Measurements from ENCODE around the gene ITIH1.
A peak's percentile ranks its signal among the peaks of the same experiment; 100 is the strongest.

ITIH1 gene

DNA sequence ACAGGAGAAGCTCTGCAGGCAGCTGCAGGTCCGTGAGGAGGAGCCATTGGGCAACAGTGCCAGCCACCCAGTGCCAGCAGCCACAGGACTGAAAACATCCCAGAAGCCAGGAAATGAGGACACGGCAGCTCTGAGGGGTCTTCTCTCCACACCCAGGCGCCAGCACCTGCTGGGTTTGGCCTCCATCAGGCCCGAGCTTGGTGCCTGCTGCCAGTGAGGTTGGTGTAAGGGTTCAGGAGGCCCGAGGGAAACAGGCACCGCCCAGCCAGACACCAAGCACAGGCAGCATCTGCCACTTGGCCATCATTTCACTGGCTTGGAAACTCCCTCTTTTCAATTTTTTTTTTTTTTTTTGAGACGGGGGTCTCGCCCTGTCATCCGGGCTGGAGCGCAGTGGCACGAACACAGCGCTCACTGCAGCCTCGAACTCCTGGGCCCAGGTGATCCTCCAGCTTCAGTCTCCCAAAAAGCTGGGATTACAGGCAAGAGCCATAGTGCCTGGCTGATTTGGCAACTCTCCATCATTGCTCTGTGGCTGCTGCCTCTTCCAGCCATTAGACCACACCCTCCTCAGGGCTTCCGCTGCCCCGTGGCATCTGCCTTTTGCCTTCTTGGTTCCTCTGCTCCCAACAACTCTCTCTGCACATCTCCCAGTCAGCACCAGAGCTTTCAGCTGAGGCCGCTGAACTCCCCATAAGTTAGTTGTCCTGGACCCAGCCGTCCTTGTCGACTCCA lies 15.7 kb downstream of the ITIH1 start:
- DNase-seq (ENCODE audit: low read depth) = no peak
- Histone ChIP-seq H3K4me1 (ENCODE audit: control insufficient read depth, insufficient read depth, low read length) (no peaks in the 10 kb centered on the region), H3K36me3 (ENCODE audit: control insufficient read depth, insufficient read depth, low read length, severe bottlenecking) (peaks cover 3% of the 10 kb centered on the region), H3K9me3 (ENCODE audit: control insufficient read depth, low read length) (no peaks in the 10 kb centered on the region), H3K27me3 (replicated peaks; ENCODE audit: control insufficient read depth, insufficient read depth, low read length) (peaks cover 4% of the 10 kb centered on the region), H3K9ac (ENCODE audit: low read length) (no peak overlapping the region), H3K4me3 (ENCODE audit: low read length) (no peak overlapping the region)

DNA sequence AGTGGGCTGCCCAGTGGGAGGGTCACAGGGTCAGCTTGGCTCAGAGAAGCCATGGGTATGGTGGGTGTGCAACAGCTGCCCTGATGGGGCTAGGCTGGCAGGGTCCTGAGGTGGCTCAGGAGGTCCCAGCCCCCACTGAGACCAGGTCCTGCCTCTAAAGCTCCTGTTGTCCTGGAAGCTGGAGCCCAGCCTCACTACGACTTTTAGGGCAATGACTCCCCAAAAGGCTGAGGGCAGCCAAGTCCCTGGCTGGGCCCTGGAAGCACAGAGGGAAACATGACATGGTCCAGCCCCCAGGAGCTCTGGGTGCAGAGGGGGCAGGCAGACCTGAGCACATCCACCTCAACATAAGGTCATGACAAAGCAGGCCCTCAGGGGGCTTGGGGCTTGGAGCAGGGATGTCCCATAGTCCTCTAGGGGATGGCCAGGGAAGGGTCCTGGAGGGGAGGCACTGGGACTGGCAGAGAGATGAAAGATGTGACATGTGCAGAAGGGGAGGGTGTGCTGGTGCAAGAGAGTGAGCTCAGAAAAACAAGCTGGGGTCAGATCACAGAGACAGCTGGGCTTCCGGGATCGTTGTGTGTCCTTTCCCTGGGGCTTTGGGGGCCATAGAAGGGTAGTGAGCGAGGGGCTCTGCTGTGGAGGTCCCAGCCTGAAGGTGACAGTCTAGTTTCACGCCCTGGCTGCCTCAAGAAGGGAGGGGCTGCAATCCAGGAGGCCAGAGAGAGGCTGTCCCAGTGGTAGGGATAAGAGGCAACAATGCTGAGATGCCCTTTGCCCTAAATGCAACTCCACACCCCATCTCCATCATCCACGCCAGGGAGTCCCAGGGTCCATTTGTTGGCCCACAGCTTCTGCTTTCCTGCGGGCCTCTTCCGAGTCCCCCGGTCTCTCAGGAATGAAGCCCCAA lies 16.6 kb downstream of the ITIH1 start:
- DNase-seq (ENCODE audit: low read depth) = no peak
- H3K36me3 ChIP-seq (ENCODE audit: control insufficient read depth, insufficient read depth, low read length, severe bottlenecking) = peaks cover 3% of the 10 kb centered on the region
- no peaks in the 10 kb centered on the region for H3K9me3 ChIP-seq (ENCODE audit: control insufficient read depth, low read length)
- no peak overlapping the region for H3K9ac ChIP-seq (ENCODE audit: low read length)
- H3K4me1 ChIP-seq (ENCODE audit: control insufficient read depth, insufficient read depth, low read length) = peaks cover 5% of the 10 kb centered on the region
- peaks cover 4% of the 10 kb centered on the region for H3K27me3 ChIP-seq (replicated peaks; ENCODE audit: control insufficient read depth, insufficient read depth, low read length)
- no peak overlapping the region for H3K4me3 ChIP-seq (ENCODE audit: low read length)

DNA sequence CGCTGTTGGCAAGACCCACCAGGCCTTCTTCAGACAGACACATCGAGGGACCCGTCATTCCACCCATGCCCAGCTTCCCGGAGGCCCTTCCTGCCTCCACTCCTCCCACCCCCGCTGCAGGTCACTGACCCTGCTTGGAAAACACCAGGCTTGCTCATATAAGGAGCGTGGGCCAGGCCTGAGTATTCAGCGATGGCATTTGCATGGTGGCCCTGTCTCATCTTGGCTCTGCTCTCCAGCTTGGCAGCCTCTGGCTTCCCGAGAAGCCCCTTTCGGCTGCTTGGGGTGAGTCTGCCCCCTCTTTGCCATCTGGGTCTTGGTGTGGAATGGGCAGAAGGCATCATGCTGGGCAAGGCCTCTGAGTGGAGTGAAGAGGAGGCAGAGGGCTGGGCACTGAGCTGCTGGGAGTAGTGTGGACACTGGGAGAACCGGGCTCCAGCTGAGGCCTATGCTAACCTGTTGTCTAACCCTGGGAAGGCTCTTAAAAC lies 17.3 kb downstream of the ITIH1 start, which contains the start of gene ITIH3:
Gene ITIH3, plus strand, starts transcription at position 185 of the 488 bp plus-strand sequence. Its CDS starts 8 bp downstream, at position 193.
- H3K27me3 ChIP-seq (replicated peaks; ENCODE audit: control insufficient read depth, insufficient read depth, low read length) = peaks cover 4% of the 10 kb centered on the region
- H3K9me3 ChIP-seq (ENCODE audit: control insufficient read depth, low read length) = no peaks in the 10 kb centered on the region
- no peak within 1 kb of the TSS for H3K4me3 ChIP-seq (ENCODE audit: low read length)
- DNase-seq (ENCODE audit: low read depth) = no peak
- H3K4me1 ChIP-seq (ENCODE audit: control insufficient read depth, insufficient read depth, low read length) = peaks cover 8% of the 10 kb centered on the region
- H3K9ac ChIP-seq (ENCODE audit: low read length) = no peak within 1 kb of the TSS
- peaks cover 3% of the 10 kb centered on the region for H3K36me3 ChIP-seq (ENCODE audit: control insufficient read depth, insufficient read depth, low read length, severe bottlenecking)

DNA sequence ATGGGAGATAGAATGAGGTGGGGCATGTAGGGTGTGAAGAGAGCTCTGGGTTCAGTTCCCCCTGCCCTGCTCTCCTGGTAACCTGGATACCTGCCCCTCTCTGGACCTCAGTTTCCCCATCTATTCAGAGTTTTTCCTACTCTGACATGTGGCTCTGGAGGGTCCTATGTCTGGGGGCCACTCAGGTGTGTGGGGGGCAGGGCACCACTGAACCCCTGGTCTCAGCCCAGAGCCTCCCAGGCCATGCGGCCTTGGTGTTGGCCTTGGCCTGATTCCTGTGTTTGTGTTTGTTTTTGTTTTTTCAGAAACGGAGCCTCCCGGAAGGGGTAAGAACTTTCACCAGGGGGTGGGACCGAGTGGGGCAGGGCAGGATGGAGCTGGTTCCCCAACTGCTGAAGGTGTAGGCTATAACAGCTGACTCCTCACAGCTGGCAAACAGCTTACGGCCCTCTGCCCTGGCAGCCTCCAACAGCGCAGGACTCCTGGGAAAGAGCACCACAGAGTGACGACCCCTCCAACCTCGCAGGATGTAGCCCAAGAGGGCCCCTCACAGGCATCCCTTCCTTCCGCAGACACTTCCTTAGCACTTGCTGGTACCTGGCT lies 18.0 kb downstream of the ITIH1 start:
- no peak overlapping the region for H3K4me3 ChIP-seq (ENCODE audit: low read length)
- peaks cover 16% of the 10 kb centered on the region for H3K4me1 ChIP-seq (ENCODE audit: control insufficient read depth, insufficient read depth, low read length)
- H3K27me3 ChIP-seq (replicated peaks; ENCODE audit: control insufficient read depth, insufficient read depth, low read length) = peaks cover 4% of the 10 kb centered on the region
- DNase-seq (ENCODE audit: low read depth) = no peak
- H3K9ac ChIP-seq (ENCODE audit: low read length) = no peak overlapping the region
- H3K9me3 ChIP-seq (ENCODE audit: control insufficient read depth, low read length) = no peaks in the 10 kb centered on the region
- H3K36me3 ChIP-seq (ENCODE audit: control insufficient read depth, insufficient read depth, low read length, severe bottlenecking) = no peaks in the 10 kb centered on the region

DNA sequence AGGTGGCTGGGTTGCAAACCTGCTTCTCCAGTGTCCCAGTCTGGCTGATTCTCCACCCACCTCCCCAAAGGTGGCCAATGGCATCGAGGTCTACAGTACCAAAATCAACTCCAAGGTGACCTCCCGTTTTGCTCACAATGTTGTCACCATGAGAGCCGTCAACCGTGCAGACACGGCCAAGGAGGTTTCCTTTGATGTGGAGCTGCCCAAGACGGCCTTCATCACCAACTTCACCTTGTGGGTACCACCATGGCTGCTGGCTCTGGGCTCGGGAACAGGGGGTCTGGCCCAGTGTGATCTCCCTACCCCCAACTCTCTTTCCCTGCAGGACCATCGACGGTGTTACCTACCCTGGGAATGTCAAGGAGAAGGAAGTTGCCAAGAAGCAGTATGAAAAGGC lies 19.0 kb downstream of the ITIH1 start:
- peaks cover 4% of the 10 kb centered on the region for H3K27me3 ChIP-seq (replicated peaks; ENCODE audit: control insufficient read depth, insufficient read depth, low read length)
- no peaks in the 10 kb centered on the region for H3K9me3 ChIP-seq (ENCODE audit: control insufficient read depth, low read length)
- no peak for DNase-seq (ENCODE audit: low read depth)
- peaks cover 17% of the 10 kb centered on the region for H3K4me1 ChIP-seq (ENCODE audit: control insufficient read depth, insufficient read depth, low read length)
- no peaks in the 10 kb centered on the region for H3K36me3 ChIP-seq (ENCODE audit: control insufficient read depth, insufficient read depth, low read length, severe bottlenecking)
- H3K4me3 ChIP-seq (ENCODE audit: low read length) = no peak overlapping the region
- no peak overlapping the region for H3K9ac ChIP-seq (ENCODE audit: low read length)

DNA sequence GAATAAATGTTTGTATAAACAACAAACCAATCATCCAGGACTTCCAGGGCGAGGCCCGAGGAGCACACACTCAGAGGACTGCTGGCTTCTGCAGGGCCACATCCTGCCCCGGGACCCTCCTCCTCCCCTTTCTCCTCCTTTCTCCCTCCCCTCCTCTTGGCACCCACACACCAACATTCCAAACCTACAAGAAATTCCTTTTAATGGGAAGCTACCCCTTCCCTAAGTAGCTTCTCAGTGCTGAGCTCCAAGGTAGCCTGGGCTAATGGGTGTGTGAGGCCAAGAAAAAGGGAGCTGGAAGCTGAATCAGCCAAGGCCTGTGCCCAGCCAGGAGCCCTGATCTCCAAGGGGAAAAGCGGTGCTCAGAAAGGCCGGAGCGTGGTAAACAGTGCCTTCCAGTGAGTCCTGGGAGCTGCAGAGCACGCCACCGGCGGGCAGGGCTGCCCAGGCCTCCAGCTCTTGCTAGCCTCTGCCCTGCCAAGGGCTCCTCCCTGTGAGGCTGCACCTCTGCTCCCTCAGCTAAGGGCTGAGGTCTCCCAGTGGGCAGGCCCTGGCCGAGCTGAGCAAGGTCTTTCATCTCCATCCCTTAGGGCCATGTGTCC lies 21.1 kb downstream of the ITIH1 start:
- Histone ChIP-seq H3K4me3 (ENCODE audit: low read length) (no peak overlapping the region), H3K27me3 (replicated peaks; ENCODE audit: control insufficient read depth, insufficient read depth, low read length) (peaks cover 4% of the 10 kb centered on the region), H3K9me3 (ENCODE audit: control insufficient read depth, low read length) (no peaks in the 10 kb centered on the region), H3K36me3 (ENCODE audit: control insufficient read depth, insufficient read depth, low read length, severe bottlenecking) (no peaks in the 10 kb centered on the region), H3K4me1 (ENCODE audit: control insufficient read depth, insufficient read depth, low read length) (peaks cover 25% of the 10 kb centered on the region), H3K9ac (ENCODE audit: low read length) (no peak overlapping the region)
- no peak for DNase-seq (ENCODE audit: low read depth)

DNA sequence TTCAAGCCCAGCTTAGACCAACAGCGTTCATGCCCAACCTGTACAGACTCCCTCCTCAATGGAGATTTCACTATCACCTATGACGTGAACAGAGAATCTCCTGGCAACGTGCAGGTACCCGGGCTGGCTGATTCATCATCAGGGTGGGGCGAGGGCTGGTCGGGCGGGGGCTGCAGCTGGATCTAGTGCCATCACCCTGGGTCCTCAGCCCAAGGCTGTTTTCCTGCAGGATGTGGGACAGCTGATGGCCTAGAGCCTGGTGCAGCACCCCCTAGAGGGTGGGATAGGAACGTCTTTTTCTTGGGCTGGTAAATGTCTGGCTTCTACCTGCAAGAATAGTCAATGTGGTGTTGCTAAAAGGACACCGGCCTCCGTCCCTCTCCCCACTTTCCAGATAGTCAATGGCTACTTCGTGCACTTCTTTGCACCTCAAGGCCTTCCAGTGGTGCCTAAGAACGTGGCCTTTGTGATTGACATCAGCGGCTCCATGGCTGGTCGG lies 21.6 kb downstream of the ITIH1 start:
- peaks cover 4% of the 10 kb centered on the region for H3K27me3 ChIP-seq (replicated peaks; ENCODE audit: control insufficient read depth, insufficient read depth, low read length)

DNA sequence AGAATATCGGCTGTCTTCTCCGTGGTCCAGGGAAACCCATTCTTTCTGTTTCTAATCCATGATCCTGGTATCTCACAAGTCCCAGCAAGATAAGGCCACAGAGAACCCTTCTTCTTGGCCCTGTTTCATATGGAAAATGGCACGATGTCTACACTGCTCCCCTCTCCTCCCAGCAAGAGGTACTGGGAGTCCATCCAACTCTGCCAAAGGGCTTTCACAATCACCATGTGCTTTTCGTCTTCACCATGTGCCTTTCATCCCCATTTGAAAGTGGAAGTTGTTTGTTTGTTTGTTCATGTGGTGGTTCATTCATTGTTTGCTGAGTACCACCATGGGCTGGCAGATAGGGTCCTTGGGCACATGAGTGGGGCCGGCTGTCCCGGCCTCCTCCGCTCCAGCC lies 22.7 kb downstream of the ITIH1 start:
- H3K9me3 ChIP-seq (ENCODE audit: control insufficient read depth, low read length) = no peaks in the 10 kb centered on the region
- peaks cover 25% of the 10 kb centered on the region for H3K4me1 ChIP-seq (ENCODE audit: control insufficient read depth, insufficient read depth, low read length)
- H3K4me3 ChIP-seq (ENCODE audit: low read length) = no peak overlapping the region
- DNase-seq (ENCODE audit: low read depth) = peak; percentile 34
- H3K9ac ChIP-seq (ENCODE audit: low read length) = no peak overlapping the region
- no peaks in the 10 kb centered on the region for H3K36me3 ChIP-seq (ENCODE audit: control insufficient read depth, insufficient read depth, low read length, severe bottlenecking)
- peaks cover 4% of the 10 kb centered on the region for H3K27me3 ChIP-seq (replicated peaks; ENCODE audit: control insufficient read depth, insufficient read depth, low read length)

More for the DNA sequence above, 21.6 kb downstream of the ITIH1 start:
- Histone ChIP-seq H3K4me3 (ENCODE audit: low read length) (no peak overlapping the region), H3K4me1 (ENCODE audit: control insufficient read depth, insufficient read depth, low read length) (peaks cover 25% of the 10 kb centered on the region), H3K9ac (ENCODE audit: low read length) (no peak overlapping the region), H3K36me3 (ENCODE audit: control insufficient read depth, insufficient read depth, low read length, severe bottlenecking) (no peaks in the 10 kb centered on the region), H3K9me3 (ENCODE audit: control insufficient read depth, low read length) (no peaks in the 10 kb centered on the region)
- DNase-seq (ENCODE audit: low read depth) = no peak

DNA sequence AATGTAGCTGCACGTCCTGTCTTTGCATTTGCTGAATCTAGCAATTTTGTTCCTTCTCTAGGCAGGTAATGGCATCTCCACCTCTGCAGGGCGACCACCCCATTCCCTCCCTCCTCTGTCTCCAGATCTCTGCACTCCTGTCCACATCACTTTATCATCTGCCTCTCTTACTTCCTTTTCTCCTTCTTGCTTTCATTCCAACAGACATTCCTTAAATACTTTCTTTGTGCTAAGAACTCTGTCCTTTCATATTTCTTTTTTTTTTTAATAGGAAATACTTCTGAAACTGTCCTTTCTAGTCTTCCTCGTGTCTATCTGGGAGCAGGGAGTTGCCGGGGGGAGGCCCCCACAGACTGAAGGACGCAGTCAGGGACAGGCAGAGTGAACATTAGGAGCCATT lies 24.4 kb downstream of the ITIH1 start:
- Histone ChIP-seq H3K4me1 (ENCODE audit: control insufficient read depth, insufficient read depth, low read length) (peaks cover 25% of the 10 kb centered on the region), H3K9ac (ENCODE audit: low read length) (peak overlapping the region; percentile 28), H3K36me3 (ENCODE audit: control insufficient read depth, insufficient read depth, low read length, severe bottlenecking) (no peaks in the 10 kb centered on the region), H3K4me3 (ENCODE audit: low read length) (no peak overlapping the region), H3K27me3 (replicated peaks; ENCODE audit: control insufficient read depth, insufficient read depth, low read length) (peaks cover 6% of the 10 kb centered on the region), H3K9me3 (ENCODE audit: control insufficient read depth, low read length) (no peaks in the 10 kb centered on the region)
- peak; percentile 28 for DNase-seq (ENCODE audit: low read depth)

DNA sequence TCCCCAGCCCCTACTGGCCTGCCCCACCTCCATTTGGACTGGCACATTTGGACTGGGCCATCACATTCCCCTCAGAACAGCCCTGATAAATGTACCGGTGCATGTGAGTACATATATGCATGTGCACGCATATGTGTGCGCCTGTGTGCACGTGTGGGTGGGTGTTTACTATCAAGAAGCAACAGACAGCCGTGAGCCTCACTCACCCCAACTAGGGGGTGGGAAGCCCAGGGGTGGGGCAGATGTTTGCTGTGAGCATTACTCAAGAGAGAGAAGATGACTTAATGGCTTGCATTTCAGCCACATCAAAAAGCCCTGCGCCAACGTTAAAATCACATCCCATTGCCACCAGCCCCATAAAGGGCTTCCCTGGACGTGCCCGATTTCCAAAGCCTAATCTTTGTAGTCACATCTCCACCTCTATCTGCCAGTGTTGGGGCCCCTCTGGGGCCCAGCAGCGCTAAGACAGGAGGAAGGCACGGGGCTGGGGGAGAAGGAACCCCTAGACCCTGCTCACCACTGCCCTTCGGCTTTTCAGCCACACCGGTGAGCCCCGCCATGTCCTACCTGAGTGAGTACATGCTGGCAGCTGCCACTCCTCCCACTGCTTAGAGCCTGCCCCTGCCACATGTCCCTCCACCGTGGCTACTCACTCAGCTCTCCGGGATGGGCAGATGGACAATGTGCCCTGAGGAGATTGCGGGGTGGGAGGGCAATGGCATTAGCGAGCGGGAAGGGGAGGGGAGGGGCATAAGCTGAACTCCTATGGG lies 28.1 kb downstream of the ITIH1 start:
- Histone ChIP-seq H3K27me3 (replicated peaks; ENCODE audit: control insufficient read depth, insufficient read depth, low read length) (peaks cover 29% of the 10 kb centered on the region), H3K9me3 (ENCODE audit: control insufficient read depth, low read length) (no peaks in the 10 kb centered on the region), H3K36me3 (ENCODE audit: control insufficient read depth, insufficient read depth, low read length, severe bottlenecking) (no peaks in the 10 kb centered on the region), H3K9ac (ENCODE audit: low read length) (no peak overlapping the region), H3K4me3 (ENCODE audit: low read length) (no peak overlapping the region), H3K4me1 (ENCODE audit: control insufficient read depth, insufficient read depth, low read length) (peaks cover 8% of the 10 kb centered on the region)
- no peak for DNase-seq (ENCODE audit: low read depth)

All from adipocyte (in vitro differentiated cells).